GM21717 (cell line): ENCODE data around the gene C14orf180.

Experiments
- ATAC-seq: cut with Tn5 transposase; IDR thresholded peaks from one replicate; pipeline ENCODE4 v1.9.1; 2021; ENCODE audit warnings: mild to moderate bottlenecking, moderate library complexity; ENCODE audit not compliant: unreplicated experiment

The C14orf180 gene

GRCh38 chr14:104549536-104550339, 29.8 kb upstream of the C14orf180 start:
- no peak for ATAC-seq

GRCh38 chr14:104550340-104550860, 29.2 kb upstream of the C14orf180 start:
- no peak for ATAC-seq

GRCh38 chr14:104550861-104551728, 28.5 kb upstream of the C14orf180 start:
- no peak for ATAC-seq

- no peak for ATAC-seq
Observed at GRCh38 chr14:104551851-104552737, 27.5 kb upstream of the C14orf180 start.

- no peak for ATAC-seq
Observed at GRCh38 chr14:104552738-104553125, 26.8 kb upstream of the C14orf180 start.

- ATAC-seq: no peak
Observed at GRCh38 chr14:104553166-104554087, 26.1 kb upstream of the C14orf180 start.

- no peak for ATAC-seq
Observed at GRCh38 chr14:104554088-104554607, 25.4 kb upstream of the C14orf180 start.

- ATAC-seq: no peak
Observed at GRCh38 chr14:104554608-104555429, 24.7 kb upstream of the C14orf180 start.

GRCh38 chr14:104555430-104556255, 23.9 kb upstream of the C14orf180 start:
- ATAC-seq: no peak

GRCh38 chr14:104556256-104557021, 23.1 kb upstream of the C14orf180 start:
- ATAC-seq: no peak

GRCh38 chr14:104557086-104557485, 22.5 kb upstream of the C14orf180 start:
- no peak for ATAC-seq

- no peak for ATAC-seq
Observed at GRCh38 chr14:104557766-104558165, 21.8 kb upstream of the C14orf180 start.

GRCh38 chr14:104558231-104559027, 21.1 kb upstream of the C14orf180 start:
- no peak for ATAC-seq

GRCh38 chr14:104559028-104559803, 20.3 kb upstream of the C14orf180 start:
- no peak for ATAC-seq

GRCh38 chr14:104559804-104560585, 19.6 kb upstream of the C14orf180 start:
- no peak for ATAC-seq
